ENCODE results near the gene CHRNB2.
A peak's percentile ranks its signal among the peaks of the same experiment; 100 is the strongest.

CHRNB2 gene

GRCh38 chr1:154614901-154615300, 47.3 kb downstream of the CHRNB2 start:
- DNase-seq: no peak

- no peak for DNase-seq
These were observed 47.8 kb downstream of the CHRNB2 start for GRCh38 chr1:154615411-154615810.

DNA sequence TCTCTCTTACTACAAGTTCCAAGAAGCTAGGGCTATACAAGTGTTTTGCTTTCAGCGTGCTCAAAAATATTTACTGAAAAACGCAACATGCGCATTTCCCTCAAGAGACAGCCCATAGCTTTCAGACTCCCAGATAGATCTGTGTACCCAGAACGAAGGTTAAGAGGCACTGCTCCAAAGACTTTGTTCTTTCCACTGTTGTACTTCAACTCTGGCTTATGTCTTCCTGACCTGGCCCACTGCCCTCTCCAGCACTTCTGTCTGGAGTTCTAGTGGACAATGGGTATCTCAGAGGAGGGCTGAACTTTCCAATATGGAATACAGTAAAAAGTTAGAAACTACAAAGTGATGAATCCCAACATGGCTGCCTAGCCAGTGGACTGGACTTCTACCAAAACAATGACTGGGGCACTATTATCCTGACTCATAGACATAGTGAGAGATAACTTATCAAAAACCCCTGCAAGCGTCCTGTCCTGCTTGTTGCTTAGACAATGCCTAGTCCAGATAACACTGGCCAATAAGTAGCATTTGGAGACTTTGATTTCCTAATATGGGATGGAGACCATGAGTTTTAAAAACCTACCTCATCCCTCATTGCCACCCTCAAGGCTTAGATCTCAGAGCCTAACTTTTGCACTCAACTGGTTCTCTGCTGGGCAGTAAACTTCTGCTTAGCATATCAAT, 49.2 kb downstream of the CHRNB2 start:
- no peak for DNase-seq

DNA sequence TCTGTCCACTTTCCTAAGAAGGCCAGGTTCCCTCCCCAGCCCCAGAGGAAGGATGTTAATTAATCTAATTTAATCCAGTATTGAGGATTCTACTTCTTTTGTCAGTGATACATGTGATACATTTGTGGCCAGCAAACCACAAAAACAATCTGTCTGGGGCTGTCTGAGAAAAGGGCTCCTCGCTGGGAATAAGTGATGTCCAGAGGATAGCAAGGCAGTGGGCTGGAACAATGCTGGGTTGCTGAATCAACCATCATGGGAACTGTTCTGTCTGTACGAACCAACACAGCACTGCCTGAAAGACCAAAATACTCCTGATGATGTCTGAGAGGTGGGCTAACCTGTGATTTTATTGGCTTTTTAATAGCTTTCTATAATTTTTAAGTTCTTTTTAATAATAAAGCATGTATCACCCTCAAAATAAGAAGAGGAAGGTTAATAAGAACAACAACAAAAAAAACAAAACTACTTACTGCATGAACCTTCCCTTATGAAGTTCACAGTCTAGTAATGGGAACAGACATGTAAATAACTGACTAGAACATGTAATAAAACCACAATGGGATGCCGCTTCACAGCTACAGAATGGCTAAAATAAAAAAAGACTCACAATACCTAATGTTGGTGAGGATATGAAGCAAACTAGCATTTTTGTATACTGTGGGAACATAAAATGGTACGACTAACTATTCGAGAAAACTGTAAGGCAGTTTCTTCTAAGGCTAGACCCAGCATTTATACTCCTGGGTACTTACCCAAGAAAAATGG, 51.8 kb downstream of the CHRNB2 start:
- no peak for DNase-seq

DNA sequence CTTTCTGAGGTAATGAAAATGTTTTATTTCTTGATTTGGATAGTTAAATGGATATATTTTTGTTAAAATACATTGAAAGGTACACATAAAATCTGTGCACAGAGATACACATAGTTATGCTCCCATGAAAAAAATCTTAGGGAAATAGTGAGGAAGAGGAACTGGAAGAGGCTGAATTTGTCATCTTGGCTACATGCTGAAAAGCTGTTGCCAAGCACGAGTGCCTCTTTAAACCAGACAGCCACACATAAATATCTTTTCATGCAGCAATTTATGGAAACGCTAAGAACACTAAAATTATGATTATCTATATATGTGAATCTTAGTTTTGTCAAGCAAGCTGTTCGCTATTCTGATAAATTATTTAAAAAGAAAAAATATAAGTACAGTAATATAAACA, 53.2 kb downstream of the CHRNB2 start:
- no peak for DNase-seq

DNA sequence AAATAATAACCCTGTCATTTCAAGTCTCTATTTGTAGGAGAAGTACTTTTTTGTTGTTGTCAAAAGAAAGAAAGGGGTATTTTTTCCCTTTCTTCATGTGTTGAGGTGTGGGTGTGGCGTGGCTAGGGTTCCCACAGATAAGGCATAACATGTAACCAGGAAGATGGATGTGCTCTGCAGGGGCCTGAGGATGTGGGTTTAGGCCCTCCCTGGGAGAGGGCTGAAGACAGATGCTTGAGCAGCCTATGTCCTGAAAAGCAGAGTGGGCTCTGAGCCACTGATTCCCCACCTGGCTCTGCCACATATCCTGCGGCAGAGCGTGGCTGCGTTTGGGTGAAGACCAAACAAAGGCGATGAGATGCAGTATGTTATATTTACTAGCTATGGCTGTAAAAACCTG, 54.3 kb downstream of the CHRNB2 start:
- DNase-seq: no peak

DNA sequence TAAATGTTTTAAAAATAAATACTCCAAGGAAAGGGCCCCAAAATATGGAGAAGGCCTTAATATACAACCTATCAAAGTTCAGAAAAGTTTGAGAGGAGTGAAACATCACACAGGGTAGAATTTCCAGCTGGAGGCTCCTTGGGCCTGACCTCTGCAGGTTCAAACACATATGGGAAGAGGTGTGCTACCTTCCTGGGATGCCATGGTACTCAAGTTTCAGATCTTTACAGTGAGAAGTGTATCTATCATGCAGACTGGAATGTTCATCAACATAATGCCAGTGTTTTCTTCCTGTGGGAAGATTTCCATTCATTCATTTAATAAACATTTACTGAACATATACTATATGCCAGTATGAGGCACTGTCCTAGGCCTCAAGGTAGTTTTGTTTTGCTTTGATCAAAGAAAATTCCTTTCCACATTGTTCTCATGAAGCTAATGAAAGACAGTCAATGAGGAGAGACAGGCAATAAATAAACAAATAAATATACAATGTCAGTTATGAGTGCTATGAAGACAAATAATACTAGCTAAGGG, 55.0 kb downstream of the CHRNB2 start:
- no peak for DNase-seq

- DNase-seq: no peak
These were observed 55.8 kb downstream of the CHRNB2 start for GRCh38 chr1:154623358-154623757.

DNA sequence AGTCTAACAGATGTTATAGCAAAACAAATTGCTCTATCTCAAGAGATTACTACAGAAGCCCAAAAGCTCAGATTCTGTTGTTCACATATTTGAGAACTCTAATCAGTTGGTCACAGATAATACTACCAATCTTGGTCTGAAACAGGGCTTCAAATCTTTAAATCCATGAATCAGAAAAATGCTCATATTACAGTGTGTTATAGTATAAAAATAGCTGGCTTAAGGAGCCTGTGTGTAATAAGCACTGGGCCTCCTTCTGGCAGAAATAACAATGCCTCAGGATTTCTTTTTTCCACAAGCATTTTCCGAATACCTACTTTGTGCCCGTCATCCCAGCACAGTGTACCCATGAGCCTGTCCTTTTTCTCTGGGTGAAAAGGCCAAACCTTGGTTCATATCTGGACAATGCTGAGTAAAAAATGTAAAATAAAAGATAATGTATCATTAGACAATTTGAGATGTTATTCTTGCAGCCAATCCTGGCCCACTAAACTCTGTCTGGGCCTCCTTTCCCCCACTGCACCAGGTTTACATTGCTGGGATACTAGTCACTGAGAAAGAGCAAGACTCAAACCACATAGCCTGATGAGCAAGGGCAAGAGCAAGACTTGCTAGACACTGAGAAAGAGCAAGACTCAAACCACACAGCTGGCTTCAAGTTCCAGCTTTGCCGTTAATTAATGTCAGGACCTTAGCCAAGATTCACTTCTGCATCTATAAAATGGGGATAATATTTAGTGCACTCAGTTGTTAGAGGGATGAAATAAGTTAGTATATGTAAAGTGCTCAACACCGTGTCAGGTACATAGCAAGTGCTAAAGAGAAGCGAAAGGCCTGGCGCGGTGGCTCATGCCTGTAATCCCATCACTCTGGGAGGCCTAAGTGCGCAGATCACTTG, 57.4 kb downstream of the CHRNB2 start:
- no peak for DNase-seq

GRCh38 chr1:154626456-154627256, 59.1 kb downstream of the CHRNB2 start:
- no peak for DNase-seq

DNA sequence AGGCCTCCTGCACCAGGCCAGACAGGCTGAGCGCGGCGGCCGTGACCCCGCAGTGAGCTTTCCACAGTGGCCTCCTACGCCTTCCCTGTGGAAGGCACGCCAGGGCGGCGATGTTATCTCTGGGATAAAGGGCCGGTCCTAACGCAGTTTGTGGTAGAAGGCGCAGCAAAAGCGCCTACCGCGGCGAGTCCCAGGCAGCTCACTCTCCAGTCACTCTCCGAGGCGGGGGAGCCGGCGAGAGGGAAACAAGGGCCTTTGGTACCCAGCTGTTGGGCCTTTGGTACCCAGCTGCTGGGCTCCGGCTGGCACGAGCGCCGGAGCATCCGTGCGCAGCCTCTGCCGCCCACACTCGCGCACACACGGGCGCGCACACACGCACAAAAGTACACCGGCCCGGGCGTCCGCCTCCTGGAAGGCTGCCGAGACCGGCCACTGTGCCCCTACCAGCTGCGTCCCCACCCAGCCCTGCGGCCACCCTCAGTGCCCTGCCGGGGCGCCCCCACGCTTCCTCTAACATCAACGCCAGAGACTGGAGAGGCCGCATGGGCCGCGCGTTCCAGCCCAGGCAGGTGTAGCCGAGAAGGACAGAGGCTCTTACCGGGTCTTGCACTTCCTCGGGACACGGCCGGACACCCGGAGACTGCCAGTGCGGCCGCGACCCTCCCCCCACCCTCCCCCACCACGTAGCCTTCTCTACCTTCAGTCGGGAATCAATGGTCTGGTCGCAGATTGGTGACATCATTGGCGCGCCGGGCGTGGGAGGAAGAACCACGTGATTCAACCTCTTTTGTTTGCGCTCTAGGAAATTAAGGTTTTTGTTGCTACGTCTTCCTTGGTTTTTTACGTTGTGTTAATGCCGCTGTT, 59.9 kb downstream of the CHRNB2 start:
- peak; percentile 90 for DNase-seq

- no peak for DNase-seq
These were observed 60.5 kb downstream of the CHRNB2 start for GRCh38 chr1:154628121-154628405.

GRCh38 chr1:154629061-154629674, 61.6 kb downstream of the CHRNB2 start:
- no peak for DNase-seq

Measured in activated CD4-positive, CD25-positive, alpha-beta regulatory T cell treated with anti-CD3 and anti-CD28 coated beads, Interleukin-2, amount 50 U/mL, for 72 hours (primary cell).